Activated effector memory CD4-positive, alpha-beta T cell treated with anti-CD3 and anti-CD28 coated beads, Interleukin-2, amount 50 U/mL, for 16 hours (primary cell): ENCODE measurements around the gene IL21R.

Experiments
- DNase-seq: peaks from one replicate; pipeline ENCODE4 v3.0.0-alpha.2; 2020

The IL21R gene

GRCh38 chr16:27401768-27402568, at the start of gene IL21R:
Gene IL21R (plus strand): TSS chr16:27402174. CDS start chr16:27430072, 27,898 bp downstream.
- peak; percentile 93 for DNase-seq

- no peak for DNase-seq
Measured at GRCh38 chr16:27353853-27354252, 48.1 kb upstream of the IL21R start.

- DNase-seq, result peak; percentile 81
Measured at GRCh38 chr16:27355610-27356009, 46.4 kb upstream of the IL21R start.

- DNase-seq, result no peak
Measured at GRCh38 chr16:27356794-27357193, 45.2 kb upstream of the IL21R start.

- DNase-seq, result no peak
Measured at GRCh38 chr16:27359051-27359450, 42.9 kb upstream of the IL21R start.

- no peak for DNase-seq
Measured at GRCh38 chr16:27359615-27360014, 42.4 kb upstream of the IL21R start.

- no peak for DNase-seq
Measured at GRCh38 chr16:27361987-27362386, 40.0 kb upstream of the IL21R start.

GRCh38 chr16:27362570-27363245, 39.3 kb upstream of the IL21R start:
- no peak for DNase-seq

GRCh38 chr16:27363246-27363632, 38.7 kb upstream of the IL21R start:
- no peak for DNase-seq

GRCh38 chr16:27363797-27364196, 38.2 kb upstream of the IL21R start:
- DNase-seq, result no peak

GRCh38 chr16:27364493-27365141, 37.4 kb upstream of the IL21R start:
- no peak for DNase-seq

- DNase-seq, result no peak
Measured at GRCh38 chr16:27365142-27366089, 36.6 kb upstream of the IL21R start.

GRCh38 chr16:27366687-27367460, 35.1 kb upstream of the IL21R start:
- DNase-seq, result no peak

- DNase-seq, result peak; percentile 95
Measured at GRCh38 chr16:27367461-27368357, 34.3 kb upstream of the IL21R start.

GRCh38 chr16:27368358-27368722, 33.6 kb upstream of the IL21R start:
- no peak for DNase-seq

GRCh38 chr16:27369806-27370205, 32.2 kb upstream of the IL21R start:
- DNase-seq, result peak; percentile 53

GRCh38 chr16:27370318-27370717, 31.7 kb upstream of the IL21R start:
- DNase-seq, result no peak

GRCh38 chr16:27373312-27373711, 28.7 kb upstream of the IL21R start:
- DNase-seq, result no peak

GRCh38 chr16:27374221-27374803, 27.7 kb upstream of the IL21R start:
- peak; percentile 56 for DNase-seq

- DNase-seq, result peak; percentile 77
Measured at GRCh38 chr16:27374804-27375425, 27.1 kb upstream of the IL21R start.
